ENCODE measurements around the gene NINL. TPM values are rescaled to one million over a fixed set of nuclear protein-coding genes. Genes with fewer than 3 reads are reported as not detected.
"Not testable (repeated sequence)": the region's sequence is repeated elsewhere in the genome, so short reads cannot be mapped to it uniquely, and the experiment has no call there.

NINL gene
- polyA plus RNA-seq, 1 donor: 69.2 TPM

- DNase-seq: no peak
These were observed 101.0 kb downstream of the NINL start for GRCh38 chr20:25484224-25484846.

DNA sequence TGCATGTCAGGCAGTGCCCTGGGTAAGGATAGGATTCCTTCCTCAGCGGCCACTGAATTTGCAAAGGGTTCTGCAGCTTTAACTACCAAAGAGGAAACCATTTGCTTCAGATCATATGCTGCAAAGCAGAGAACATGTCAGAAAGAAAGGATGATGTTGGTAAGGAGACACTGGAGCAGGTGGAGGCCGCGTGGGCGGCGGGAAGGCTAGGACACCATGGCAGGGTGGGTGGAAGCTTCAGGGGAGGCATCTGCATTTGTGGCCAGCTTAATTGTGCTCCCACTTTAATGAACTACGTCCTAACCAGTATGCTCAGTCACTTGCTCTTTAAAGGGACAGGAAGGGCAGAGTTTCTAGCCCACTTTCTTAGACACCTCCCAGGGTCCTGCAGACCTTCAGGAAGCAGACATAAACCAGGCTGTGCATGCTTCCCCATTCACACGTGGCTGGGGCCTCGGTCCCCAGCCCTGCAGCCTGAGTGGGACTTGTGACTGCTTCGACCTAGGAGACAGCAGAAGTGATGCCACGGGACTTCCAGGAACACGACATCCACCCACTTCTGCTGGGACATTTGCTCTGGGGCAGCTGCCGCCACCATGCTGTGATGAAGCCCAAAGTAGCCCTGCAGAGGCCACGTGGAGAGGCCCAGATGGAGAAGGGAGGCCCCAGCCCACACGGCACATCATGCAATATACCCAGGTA is 101.7 kb downstream of the NINL start:
- no peak for DNase-seq

DNA sequence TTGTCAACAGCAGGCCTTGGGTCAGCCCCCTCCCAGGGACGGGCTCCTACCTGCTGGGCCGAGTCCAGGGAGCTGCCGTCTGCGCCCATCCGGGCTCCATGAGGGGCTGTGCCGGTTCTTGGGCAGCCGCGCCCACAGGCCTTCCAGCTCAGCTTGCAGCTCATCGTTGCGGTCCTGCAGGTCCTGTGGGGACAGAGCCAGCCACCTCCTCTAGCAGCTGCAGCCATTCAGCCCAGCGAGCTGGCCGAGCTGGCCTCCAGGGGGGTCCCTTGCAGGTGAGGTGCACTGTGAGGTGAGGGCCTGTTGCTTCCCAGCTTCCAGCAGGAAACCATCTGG is 103.4 kb downstream of the NINL start:
- DNase-seq: no peak

- DNase-seq: no peak
These were observed 104.0 kb downstream of the NINL start for GRCh38 chr20:25481235-25481917.

DNA sequence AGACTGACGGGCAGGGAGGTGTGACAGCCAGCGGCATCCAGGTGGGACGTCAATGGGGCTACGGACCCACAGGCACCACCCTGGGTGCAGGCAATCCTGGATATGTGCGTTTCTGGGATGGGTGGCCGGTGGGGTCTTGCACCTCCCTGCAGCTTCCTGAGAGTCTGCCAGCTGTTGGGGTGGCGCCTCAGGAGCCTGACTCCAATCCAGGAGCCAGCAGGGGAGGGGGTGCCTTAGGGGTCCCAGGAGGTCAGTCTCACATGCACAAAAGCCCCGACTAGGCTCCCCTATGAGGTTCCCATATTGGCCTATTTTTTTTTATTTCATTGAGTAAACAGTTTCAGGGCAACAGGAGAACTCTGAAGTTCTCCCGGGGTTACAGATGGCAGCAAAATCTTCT is 104.5 kb downstream of the NINL start:
- no peak for DNase-seq

- DNase-seq: no peak
These were observed 105.2 kb downstream of the NINL start for GRCh38 chr20:25480156-25480555.

DNA sequence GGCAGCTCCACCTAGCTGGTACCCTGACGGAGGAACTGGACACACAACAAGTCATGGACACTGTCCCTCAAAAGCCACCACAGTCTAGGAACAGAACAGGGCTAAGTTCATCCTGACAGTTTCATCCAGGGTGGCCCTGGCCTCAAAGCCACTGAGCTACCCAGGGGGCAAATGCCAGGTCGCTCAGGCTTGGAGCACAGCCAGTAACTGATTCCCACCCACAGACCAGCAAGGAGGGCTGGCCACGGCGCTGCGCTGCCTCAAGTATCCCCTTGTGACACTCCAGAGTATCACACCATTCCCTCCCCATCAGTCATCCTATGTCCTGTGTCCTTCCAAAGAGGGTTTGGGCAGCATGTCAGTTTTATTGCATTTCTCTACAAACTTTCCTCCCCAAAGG is 105.7 kb downstream of the NINL start:
- DNase-seq: no peak

- no peak for DNase-seq
These were observed 106.3 kb downstream of the NINL start for GRCh38 chr20:25478889-25479568.

DNA sequence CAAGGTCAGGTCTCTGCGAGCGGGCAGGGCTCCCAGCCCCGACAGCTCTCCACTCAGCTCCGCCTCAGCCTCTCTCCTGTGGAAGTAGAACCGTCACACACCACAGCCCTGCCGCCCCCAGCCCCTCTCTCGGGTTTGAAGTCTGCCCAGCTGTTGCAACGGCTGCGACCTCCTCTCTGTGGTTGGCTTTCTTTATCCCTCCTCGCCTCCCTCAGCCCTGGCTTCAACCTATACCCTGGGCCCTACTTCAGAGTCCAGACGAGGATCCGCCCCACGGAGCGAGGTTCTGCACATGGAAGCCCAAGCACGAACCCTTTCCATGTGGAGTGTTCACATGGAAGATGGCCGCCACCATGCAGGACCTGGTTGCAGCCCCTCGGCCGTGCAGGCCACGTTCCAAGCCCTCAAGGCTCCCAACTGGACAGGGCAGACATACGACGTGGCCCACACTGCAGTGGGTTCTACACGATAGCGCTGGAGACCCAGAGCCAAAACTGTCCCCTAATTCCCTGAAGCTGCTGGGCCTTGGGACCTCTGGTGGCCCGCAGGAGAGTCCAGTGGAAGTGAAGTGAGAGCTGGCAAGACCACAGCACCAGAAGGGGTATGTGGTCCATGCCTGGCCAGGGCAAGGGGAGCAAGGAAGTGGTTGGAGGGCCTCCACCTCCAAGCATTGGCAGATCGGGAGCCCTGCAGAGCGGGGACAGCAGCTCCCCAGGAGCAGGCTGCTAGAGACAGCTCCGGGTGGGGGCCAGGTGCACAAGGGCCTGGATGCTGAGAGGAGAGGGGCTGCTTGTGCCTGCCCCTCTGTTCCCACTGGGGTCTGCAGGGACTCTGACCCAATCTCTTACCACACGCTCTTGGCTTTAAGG is 108.1 kb downstream of the NINL start:
- no peak for DNase-seq

DNA sequence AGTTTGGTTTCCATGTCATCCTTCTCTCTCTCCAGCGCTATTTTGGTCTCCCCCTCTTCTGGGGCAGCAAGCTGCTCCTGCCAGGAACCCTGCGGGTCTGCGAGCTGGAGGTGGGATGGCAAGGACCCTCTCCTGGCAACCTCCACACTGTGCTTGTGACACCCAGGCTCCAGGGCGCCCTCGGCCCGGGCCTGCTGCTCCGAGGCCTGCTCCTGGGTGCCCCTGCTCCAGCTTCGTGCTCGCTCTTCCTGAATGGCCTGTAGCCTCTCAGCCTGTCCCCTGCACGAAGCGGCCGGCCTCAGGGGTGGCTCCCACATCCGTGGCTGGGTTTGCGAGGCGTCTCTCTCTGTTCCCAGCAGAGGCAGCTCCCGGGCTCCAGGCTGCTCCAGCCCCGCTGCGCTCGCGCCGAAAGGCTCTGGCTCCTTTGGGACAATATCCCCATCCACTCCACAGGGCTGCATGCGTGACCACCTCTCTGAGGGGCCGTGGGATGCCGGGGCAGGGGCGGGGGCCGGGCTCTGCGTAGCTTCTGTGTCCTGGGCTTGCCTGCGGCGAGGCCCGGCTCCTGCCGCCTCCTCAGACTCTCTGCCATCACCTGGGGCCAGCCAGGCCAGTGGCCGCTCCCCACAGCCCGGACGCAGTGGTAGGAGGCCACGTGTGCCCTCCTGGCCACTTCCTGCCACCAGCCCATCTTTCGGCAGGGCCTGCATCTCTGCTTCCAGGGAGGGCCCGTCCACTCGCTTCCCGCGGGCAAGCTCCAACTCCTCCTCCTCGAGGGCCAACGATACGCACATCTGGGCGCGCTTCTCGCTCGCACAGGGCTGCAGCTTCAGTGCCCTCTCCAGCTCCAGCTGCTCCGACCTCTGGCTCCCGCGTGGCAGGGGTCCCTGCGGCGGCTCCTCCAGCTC is 109.0 kb downstream of the NINL start:
- no peak for DNase-seq

- not testable (repeated sequence) for DNase-seq
These were observed 112.0 kb downstream of the NINL start for GRCh38 chr20:25473297-25473696.

DNA sequence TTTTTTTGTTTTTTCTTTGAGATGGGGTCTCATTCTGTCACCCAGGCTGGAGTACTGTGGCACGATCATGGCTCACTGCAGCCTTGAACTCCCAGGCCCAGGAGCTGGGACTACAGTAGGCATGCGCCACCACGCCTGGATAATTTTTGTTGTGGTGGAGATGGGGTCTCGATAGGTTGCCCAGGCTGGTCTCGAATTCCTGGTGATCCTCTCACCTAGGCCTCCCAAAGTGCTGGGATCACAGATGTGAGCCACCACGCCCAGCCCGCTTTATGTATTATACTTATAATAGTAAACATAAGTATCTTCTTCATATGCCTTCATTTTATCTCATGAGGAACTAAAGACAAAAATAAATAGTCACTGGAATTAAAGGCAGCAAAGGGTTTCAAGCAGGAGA is 114.3 kb downstream of the NINL start:
- DNase-seq: no peak

- DNase-seq: no peak
These were observed 115.3 kb downstream of the NINL start for GRCh38 chr20:25470045-25470444.

DNA sequence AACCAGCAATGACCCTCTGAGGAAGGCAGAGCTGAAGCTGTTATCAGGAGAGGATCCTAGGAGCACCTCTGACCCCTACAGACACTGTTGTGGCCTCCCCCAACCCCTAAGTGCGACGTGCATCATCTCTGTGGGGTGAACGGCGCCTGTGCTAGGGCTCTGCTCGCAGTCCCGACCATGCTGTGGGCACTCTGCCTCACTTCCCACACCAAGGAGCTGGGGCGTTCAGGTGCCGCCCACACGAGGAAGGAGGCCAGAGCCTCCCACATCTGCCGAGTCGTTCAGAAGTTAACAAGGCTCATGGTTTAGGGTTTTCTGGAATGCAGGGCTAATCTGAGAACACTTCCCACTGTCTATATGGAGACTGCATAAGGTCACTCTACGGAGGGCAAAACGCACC is 115.8 kb downstream of the NINL start:
- no peak for DNase-seq

DNA sequence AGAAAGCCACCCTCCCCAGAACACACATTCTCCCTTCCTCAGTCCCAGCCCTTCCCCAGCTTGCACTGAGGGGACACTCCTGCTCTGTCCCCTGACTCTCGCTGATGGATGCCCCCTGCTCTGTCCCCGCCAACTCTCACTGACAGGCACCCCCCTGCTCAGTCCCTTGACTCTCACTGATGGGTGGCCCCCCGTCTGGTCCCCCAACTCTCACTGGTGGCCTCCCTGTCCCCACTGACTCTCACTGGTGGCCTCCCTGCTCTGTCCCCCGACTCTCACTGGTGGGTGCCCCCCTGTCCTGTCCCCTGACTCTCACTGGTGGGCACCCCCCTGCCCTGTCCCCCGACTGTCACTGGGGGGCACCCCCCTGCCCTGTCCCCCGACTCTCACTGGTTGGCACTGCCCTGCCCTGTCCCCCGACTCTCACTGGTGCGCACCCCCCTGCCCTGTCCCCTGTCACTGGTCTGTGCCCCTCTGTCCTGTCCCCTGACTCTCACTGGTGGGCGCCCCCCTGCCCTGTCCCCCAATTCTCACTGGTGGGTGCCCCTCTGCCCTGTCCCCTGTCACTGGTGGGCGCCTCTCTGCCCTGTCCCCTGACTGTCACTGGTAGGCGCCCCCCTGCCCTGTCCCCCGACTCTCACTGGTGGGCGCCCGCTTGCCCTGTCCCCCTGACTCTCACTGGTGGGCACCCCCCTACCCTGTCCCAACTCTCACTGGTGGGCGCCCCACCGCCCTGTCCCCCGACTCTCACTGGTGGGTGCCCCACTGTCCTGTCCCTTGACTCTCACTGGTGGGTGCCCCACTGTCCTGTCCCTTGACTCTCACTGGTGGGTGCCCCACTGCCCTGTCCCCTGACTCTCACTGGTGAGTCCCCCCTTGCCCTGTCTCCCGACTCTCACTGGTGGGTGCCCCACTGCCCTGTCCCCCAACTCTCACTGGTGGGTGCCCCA is 116.9 kb downstream of the NINL start:
- DNase-seq: no peak

DNA sequence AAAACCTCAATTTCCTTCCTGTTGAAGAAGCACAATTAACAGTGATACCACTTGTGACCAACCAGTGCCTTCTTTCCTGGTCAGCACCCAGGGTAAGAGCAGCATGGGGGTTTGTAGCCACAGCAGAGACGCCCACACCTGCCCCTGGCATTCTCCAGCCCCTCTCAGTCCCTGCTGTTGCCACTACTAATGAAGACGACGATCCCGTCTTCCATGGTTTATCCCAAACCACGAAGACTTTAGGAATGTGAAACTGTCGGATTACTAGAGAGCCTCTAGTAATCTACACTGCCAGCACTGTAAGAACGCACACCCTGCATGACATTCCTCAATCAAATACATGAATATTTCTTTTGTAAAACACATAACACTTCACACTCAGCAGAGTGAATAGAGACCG is 117.9 kb downstream of the NINL start:
- DNase-seq: no peak

DNA sequence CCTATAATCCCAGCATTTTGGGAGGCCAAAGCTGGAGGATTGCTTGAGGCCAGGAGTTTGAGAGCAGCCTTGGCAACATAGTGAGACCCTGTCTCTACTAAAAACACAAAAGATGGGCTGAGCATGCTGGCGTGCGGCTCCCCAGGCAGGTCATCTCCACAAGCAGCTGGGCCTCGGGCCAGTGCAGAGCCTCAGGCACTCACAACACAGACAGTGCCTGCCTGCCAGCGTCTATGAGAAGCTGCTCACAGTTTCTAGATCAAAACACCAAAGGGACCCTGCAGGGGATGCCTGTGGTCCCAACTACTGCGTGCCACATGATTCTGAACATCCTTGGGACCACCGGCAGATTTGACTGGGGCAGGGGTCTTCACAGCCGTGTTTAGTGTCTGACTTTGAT is 118.5 kb downstream of the NINL start:
- DNase-seq: no peak

DNA sequence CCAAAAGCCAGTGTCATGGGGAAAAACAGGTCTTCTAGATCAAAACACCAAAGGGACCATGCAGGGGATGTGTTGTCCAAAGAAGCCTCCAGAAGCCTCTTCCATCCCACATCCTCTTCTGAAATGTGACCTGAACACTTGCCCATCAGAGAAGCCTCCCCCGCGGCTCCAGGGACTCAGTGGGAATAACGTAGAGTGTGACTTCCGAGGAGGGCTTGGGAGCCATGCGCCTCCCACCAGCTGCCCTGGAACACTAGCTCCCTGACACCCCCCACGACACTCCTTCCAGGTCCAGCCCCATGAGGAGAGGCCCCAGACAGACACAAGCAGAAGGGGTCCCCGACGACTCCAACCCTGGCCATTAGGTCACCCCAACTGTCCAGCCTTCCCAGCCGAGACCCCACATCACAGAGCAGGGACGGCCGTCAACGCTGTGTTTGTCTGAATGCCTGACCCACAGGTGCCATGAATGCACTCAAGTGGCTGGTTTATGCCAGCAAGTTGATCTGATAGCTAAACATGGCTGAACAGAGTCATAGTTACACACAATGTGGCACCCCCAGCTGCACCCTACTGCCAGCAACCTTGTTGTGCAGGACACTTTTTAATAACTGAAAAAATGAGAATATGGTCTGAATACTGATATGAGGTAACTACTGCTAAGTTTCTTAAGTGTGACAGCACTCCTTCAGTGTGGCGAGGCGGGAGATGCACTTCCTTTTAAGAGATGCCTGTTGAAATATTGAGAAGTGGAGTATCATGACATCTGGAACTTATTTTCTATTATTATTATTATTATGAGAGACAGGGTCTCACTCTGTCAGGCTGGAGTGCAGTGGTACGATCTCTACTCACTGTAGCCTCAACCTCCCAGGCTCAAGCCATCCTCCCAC is 119.8 kb downstream of the NINL start:
- no peak for DNase-seq

All from left kidney (tissue), 2 donors.